Breast epithelium (tissue), 3 donors: ENCODE data around the gene SLC25A41.

ENCODE experiments used
- CTCF ChIP-seq, 3 donors: fragments of 450-650 bp; IDR thresholded peaks; one replicate each; pipeline ENCODE4 v1.5.1; 2016 to 2017; ENCODE audit warnings: antibody characterized with exemption in 3 of 3, mild to moderate bottlenecking in 3 of 3, moderate library complexity in 3 of 3
- POLR2A ChIP-seq: fragments of 450-650 bp; IDR thresholded peaks from one replicate; pipeline ENCODE4 v1.6.1; 2016; ENCODE audit warnings: antibody characterized with exemption, mild to moderate bottlenecking, moderate library complexity
- POLR2AphosphoS5 ChIP-seq, 3 donors: sonication (generic); formaldehyde crosslinking; IDR thresholded peaks; one replicate each; pipeline ENCODE4 v1.6.1; 2017; ENCODE audit warnings: antibody characterized with exemption in 3 of 3

- TF ChIP-seq POLR2AphosphoS5 (IDR thresholded peaks at IDR 0.05) (no peak), CTCF (IDR thresholded peaks at IDR 0.05) (no peak), POLR2A (no peak)
Measured at GRCh38 chr19:6413721-6414643, 19.6 kb downstream of the SLC25A41 start.
